CD4-positive, alpha-beta T cell treated with Interleukin-6 for 4 hours (primary cell): ENCODE data around the gene PLEKHO1.
"Not testable (repeated sequence)": the region's sequence is repeated elsewhere in the genome, so short reads cannot be mapped to it uniquely, and the experiment has no call there.

Source experiments
- DNase-seq: peaks from one replicate; pipeline ENCODE4 v3.0.0-alpha.2; 2020; ENCODE audit warnings: mixed read lengths

PLEKHO1 gene

DNA sequence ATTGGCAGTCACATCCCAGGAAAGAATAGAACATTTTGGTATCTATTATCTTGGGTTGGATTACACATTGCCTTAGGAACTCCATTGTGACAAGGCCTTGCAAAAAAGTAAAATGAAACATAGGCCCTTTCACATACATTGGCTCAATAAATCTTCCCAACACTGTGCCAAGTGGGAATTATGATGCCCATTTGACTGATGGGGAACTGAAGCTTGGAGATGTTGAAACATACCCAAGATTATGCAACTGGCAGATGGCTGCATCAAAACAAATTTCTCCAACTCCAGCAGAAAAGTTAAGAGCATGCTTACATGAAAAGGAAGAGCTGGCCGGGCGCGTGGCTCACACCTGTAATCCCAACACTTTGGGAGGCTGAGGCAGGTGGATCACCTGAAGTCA lies 26.9 kb downstream of the PLEKHO1 start:
- DNase-seq, result no peak

DNA sequence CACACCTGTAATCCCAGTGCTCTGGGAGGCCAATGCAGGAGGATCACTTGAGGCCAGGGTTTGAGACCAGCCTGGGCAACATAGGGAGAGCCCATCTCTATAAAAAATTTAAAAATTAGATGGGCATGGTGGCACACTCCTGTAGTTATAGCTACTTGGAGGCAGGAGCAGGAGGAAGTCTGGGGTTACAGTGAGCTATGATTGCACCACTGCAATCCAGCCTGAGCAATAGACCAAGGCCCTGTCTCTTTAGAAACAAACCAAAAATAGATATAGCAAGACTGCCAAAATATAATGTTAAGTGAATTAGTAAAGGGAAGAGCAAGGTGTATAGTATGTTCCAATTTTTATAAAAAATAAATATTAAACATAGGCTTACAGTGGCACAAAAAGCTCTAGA lies 28.8 kb downstream of the PLEKHO1 start:
- DNase-seq, result no peak

- DNase-seq, result no peak
These were observed 30.2 kb downstream of the PLEKHO1 start for GRCh38 chr1:150179867-150180266.

DNA sequence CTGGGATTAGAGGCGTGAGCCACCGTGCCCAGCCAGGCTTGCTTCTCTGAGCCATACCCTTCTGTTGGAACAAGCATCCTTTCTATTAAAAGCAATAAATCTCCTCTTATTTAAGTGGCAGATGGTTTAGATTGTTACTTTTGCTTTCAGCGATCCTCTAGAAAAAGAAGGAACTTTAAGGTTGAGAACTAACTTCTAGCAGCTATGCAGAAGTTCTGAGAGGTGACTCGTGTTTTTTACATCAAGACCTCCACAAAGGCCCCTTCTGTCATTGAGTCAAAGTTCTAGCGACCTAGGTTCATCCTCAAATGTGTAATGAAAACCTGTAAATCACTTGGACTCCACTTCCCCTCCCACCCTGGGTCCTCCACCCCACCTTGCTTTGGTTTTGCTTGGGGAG lies 30.8 kb downstream of the PLEKHO1 start:
- DNase-seq, result no peak

GRCh38 chr1:150182247-150182646 lies 32.5 kb downstream of the PLEKHO1 start:
- no peak for DNase-seq

GRCh38 chr1:150183061-150183460 lies 33.3 kb downstream of the PLEKHO1 start:
- no peak for DNase-seq

DNA sequence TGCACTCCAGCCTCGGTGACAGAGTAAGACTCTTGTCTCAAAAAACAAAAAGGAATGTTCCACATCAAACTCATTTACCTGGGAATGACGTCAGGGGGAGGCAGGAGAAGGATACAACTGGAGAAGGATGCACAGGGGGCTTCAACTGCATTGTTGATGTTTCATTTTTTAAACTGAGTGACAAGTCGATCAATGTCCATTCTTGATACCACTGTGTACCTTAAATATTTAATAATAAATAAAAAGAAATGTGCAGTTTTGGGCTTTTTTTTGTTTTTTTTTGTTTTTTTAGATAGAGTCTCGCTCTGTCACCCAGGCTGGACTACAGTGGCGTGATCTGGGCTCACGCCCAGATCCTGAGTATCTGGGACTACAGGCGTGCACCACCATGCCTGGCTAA lies 35.8 kb downstream of the PLEKHO1 start:
- DNase-seq, result no peak

- not testable (repeated sequence) for DNase-seq
These were observed 36.7 kb downstream of the PLEKHO1 start for GRCh38 chr1:150186438-150186788.

DNA sequence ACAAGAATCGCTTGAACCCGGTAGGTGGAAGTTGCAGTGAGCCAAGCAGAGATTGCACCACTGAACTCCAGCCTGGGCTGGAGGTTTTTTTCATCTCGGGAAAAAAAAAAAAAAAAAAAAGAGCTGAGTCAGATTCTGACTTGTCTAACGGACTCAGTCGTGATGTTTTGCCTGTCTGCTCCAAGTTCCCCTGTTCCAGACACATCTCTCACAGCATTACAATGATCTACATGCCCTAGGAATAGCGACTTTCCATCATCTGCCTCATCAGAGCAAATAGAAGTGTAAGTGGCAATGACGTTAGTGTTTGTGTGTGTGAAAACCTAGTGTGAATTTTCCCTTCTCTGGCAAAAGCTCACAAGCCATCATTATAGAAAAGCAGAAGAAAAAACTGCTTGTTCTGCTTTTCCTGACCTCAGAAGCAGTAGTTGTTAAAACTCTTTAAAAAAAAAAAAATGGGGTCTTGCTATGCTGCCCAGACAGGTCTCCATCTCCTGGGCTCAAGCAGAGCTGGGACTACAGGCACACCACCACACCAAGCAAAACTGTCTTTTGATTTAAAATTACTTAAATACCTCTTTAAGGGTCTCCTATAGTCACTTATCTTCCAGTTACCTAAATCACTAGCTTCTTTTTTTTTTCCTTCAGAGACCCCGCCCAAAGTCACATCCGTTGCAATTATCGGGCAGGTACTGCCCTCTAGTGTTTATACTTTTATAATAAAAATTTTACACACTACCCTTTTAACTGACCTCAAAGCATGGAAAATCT lies 37.3 kb downstream of the PLEKHO1 start:
- peak; percentile 41 for DNase-seq

DNA sequence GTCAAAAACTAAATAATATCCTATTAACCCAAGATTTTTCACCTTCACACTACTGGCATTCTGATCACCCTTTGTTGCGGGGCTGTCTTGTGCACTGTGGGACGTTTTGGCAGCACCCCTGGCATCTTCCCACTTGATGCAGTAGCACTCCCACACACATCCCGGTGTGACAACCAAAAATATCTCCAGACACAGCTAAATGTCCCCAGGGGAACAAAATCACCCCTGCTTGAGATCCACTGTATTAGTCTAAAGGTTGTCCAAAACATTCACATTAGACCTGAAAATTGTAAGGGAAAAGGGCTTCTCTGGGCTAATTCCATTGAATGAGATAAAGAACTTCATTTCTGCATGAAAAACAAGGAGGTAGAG lies 37.8 kb downstream of the PLEKHO1 start:
- no peak for DNase-seq

DNA sequence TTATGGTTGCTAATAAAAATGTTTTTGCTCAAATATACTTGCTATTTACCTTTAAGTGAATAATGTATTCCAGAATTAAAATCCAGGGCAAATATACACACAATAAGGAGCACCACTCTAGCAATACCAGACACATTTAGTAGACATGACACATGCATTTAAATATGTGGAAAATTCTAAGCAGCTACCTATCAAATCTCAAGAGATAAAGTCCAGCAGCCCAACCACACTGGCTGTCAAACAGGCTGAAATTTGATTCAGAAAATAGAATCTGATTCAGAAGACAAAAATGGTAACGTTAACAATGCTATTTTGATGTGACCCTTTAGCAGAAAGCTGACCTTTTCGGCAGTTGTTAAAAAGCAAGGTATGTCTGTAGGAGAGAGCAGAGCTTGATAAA lies 42.3 kb downstream of the PLEKHO1 start:
- no peak for DNase-seq

GRCh38 chr1:150194381-150195031 lies 44.8 kb downstream of the PLEKHO1 start:
- no peak for DNase-seq

DNA sequence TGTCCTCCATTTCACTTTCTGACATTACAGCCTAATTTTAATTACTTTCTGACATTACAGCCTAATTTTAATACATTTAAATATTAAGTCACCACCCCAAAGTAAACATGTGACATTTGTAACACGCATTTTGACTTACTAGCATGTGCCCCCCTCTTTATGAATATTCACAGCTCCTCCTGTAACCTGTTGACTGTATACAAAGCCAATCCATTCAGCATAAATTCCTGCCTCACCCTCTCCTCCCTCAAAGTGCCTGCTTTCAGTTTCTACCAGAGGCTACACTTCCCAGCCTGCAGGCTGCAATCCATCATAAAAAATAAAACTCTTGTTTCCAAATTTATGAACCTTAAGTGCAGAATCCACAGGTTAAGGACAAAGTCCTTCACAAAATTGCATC lies 46.7 kb downstream of the PLEKHO1 start:
- no peak for DNase-seq

GRCh38 chr1:150207281-150207971 lies 57.7 kb downstream of the PLEKHO1 start:
- DNase-seq, result no peak

DNA sequence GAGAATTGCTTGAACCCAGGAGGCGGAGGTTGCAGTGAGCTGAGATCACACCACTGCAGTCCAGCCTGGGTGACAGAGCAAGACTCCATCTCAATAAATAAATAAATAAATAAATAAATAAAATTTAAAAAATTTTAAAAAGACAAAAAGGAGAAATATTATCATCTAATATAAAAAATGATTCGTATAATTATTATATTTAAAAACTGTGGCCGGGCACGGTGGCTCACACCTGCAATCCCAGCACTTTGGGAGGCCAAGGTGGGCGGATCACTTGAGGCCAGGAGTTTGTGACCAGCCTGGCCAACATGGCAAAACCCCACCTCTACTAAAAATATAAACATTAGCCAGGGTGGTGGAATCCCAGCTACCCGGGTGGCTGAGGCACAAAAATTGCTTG lies 58.7 kb downstream of the PLEKHO1 start:
- DNase-seq, result not testable (repeated sequence)
